ENCODE measurements around the gene RIPK1.

DNA sequence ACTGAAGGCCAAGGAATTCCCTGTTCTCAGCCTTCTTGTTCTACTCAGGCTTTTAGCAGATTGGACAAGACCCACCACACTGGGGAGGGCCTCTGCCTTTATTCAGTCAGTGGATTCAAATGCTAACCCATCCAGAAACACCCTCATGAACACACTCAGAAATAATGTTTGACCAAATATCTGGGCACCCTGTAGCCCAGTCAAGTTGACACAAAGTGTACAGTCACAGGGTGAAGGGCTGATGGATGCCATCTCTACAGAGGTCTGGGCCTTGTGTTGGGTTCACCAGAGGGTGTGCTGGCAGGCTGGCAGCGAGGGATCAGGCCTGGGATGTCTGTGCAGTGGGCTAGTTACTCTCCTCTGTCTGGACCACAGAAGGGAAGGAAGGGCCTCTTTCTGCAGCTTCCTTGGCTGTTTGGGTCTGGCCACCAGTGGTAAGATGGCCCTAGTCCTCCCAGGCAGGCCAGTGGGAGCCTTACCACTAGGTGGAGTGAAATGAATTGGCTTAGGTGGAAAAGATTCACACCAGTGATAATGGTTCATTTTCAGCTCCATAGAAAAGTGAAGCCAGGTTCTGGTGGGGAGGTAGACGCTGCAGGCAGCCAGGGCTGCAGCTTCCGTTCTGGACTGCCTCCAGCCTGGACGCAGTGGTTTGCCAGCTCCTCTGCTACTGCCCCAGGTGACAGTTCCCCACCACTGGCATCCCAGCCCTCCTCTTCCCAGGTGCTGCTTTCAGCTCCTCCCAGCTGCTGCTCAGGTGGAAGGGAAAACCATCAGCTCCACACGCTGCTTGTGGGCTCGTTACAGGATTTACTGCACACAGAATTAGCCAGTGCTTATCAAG is 79.8 kb downstream of the RIPK1 start:
- TF ChIP-seq EZH2 (IDR thresholded peaks at IDR 0.05; ENCODE audit: borderline replicate concordance, control insufficient read depth, low read depth, low read length) (no peak), MAX (IDR thresholded peaks at IDR 0.05; ENCODE audit: low read depth, low read length) (no peak), CHD4 (IDR thresholded peaks at IDR 0.05) (no peak), POLR2AphosphoS5 (IDR thresholded peaks at IDR 0.05; ENCODE audit: low read length) (no peak), MEF2B (IDR thresholded peaks at IDR 0.05; ENCODE audit: partially characterized antibody, poor library complexity, severe bottlenecking) (no peak), CUX1 (IDR thresholded peaks at IDR 0.05; ENCODE audit: insufficient replicate concordance, low read depth, low read length) (no peak)
- TF ChIP-seq, protein P1, sequence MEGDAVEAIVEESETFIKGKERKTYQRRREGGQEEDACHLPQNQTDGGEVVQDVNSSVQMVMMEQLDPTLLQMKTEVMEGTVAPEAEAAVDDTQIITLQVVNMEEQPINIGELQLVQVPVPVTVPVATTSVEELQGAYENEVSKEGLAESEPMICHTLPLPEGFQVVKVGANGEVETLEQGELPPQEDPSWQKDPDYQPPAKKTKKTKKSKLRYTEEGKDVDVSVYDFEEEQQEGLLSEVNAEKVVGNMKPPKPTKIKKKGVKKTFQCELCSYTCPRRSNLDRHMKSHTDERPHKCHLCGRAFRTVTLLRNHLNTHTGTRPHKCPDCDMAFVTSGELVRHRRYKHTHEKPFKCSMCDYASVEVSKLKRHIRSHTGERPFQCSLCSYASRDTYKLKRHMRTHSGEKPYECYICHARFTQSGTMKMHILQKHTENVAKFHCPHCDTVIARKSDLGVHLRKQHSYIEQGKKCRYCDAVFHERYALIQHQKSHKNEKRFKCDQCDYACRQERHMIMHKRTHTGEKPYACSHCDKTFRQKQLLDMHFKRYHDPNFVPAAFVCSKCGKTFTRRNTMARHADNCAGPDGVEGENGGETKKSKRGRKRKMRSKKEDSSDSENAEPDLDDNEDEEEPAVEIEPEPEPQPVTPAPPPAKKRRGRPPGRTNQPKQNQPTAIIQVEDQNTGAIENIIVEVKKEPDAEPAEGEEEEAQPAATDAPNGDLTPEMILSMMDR (IDR thresholded peaks at IDR 0.05 in 2 of 3, conservative IDR thresholded peaks at IDR 0.05 in 1 of 3; ENCODE audit: control insufficient read depth in 2 of 3, extremely low read depth in 1 of 3, insufficient read depth in 1 of 3, low read depth in 3 of 3, low read length in 3 of 3): peak in 1 of 3 experiments; percentile 9; a peak in 2 of 6 replicates

All from GM12878 (cell line).